PC-3 (cell line): ENCODE measurements around the gene HLA-F. TPM values are rescaled to one million over a fixed set of nuclear protein-coding genes. Genes with fewer than 3 reads are reported as not detected.

Source experiments
- ATAC-seq: fragments of 200-7000 bp; cut with Tn5 transposase; 2 replicates; pipeline ENCODE4 v1.9.1; 2020; ENCODE audit warnings: mild to moderate bottlenecking, moderate library complexity
- Bru-seq: library from RNA; stranded (reverse); fragments of 400-500 nt; gene quantifications from one replicate; lab custom pipeline; 2021; lab: Mats Ljungman, UMichigan
- BruChase-seq, 2 experiments: library from RNA; stranded (reverse); fragments of 400-500 nt; gene quantifications; one replicate each; lab custom pipeline; 2021; lab: Mats Ljungman, UMichigan
- BruUV-seq: library from RNA; stranded (reverse); fragments of 400-500 nt; replicated peaks from 2 replicates; lab custom pipeline; 2021; lab: Mats Ljungman, UMichigan
- CTCF ChIA-PET: fragments of 300-600 bp; sonication (Branson Sonifier 250); formaldehyde crosslinking; loops from one replicate; lab custom pipeline; 2022; ENCODE audit warnings: antibody characterized with exemption; lab: Charles Lee
- POLR2A ChIA-PET: fragments of 300-600 bp; sonication (Branson Sonifier 250); formaldehyde crosslinking; loops from one replicate; lab custom pipeline; 2022; ENCODE audit warnings: antibody characterized with exemption; ENCODE audit not compliant: unreplicated experiment; lab: Charles Lee
- DNase-seq: peaks from one replicate; pipeline ENCODE4 v3.0.0-alpha.2; 2015
- H2AFZ ChIP-seq: fragments of 300-600 bp; sonication (generic); 2 replicates; pipeline ENCODE4 v1.6.0; 2016; ENCODE audit warnings: antibody characterized with exemption, low read length
- H3F3A ChIP-seq: fragments of 300-600 bp; sonication (generic); one replicate; pipeline ENCODE4 v1.6.0; 2017; ENCODE audit warnings: antibody characterized with exemption, low read length, control low read depth, mild to moderate bottlenecking; ENCODE audit not compliant: unreplicated experiment
- H3K27ac ChIP-seq: fragments of 300-600 bp; sonication (generic); 2 replicates; pipeline ENCODE4 v1.5.1; 2016; ENCODE audit warnings: mild to moderate bottlenecking, low read length
- H3K27me3 ChIP-seq: fragments of 300-600 bp; sonication (generic); 2 replicates; pipeline ENCODE4 v1.6.1; 2016; ENCODE audit warnings: low read length, mixed read lengths
- H3K36me3 ChIP-seq: fragments of 300-600 bp; sonication (generic); 2 replicates; pipeline ENCODE4 v1.6.1; 2016; ENCODE audit warnings: low read depth, mixed run types, low read length, mixed read lengths
- H3K4me1 ChIP-seq: fragments of 300-600 bp; sonication (generic); 2 replicates; pipeline ENCODE4 v1.5.1; 2016; ENCODE audit warnings: low read length; ENCODE audit not compliant: insufficient read depth
- H3K4me2 ChIP-seq: fragments of 300-600 bp; sonication (generic); 2 replicates; pipeline ENCODE4 v1.6.0; 2016; ENCODE audit warnings: low read length
- H3K4me3 ChIP-seq: fragments of 300-600 bp; sonication (generic); 2 replicates; pipeline ENCODE4 v1.5.1; 2016; ENCODE audit warnings: mild to moderate bottlenecking, low read length, mixed read lengths
- H3K79me2 ChIP-seq: fragments of 300-600 bp; sonication (generic); 2 replicates; pipeline ENCODE4 v1.6.1; 2017; ENCODE audit warnings: low read length, mixed read lengths
- H3K9ac ChIP-seq: fragments of 300-600 bp; sonication (generic); 2 replicates; pipeline ENCODE4 v1.6.0; 2016; ENCODE audit warnings: mild to moderate bottlenecking, low read length
- H3K9me2 ChIP-seq: fragments of 300-600 bp; sonication (generic); replicated peaks from 2 replicates; pipeline ENCODE4 v1.6.1; 2016; ENCODE audit warnings: mixed run types, low read length, mixed read lengths
- H3K9me3 ChIP-seq: fragments of 300-600 bp; sonication (generic); 2 replicates; pipeline ENCODE4 v1.6.1; 2016; ENCODE audit warnings: low read length, mixed read lengths
- H4K20me1 ChIP-seq: fragments of 300-600 bp; sonication (generic); 2 replicates; pipeline ENCODE4 v1.6.1; 2016; ENCODE audit warnings: low read length, mixed read lengths
- EZH2 ChIP-seq: fragments of 300-600 bp; sonication (generic); IDR thresholded peaks from one replicate; pipeline ENCODE4 v1.6.1; 2017; ENCODE audit warnings: antibody characterized with exemption, mild to moderate bottlenecking, low read length; ENCODE audit not compliant: unreplicated experiment
- EZH2phosphoT487 ChIP-seq: fragments of 300-600 bp; sonication (generic); IDR thresholded peaks from 2 replicates; pipeline ENCODE4 v1.6.1; 2018; ENCODE audit warnings: mild to moderate bottlenecking, antibody characterized with exemption, low read length, borderline replicate concordance
- intact Hi-C: fragments of 100-400 bp; cut with micrococcal nuclease; formaldehyde crosslinking; loops from 2 replicates; pipeline ENCODE4 v1.9.0; 2023
- long read RNA-seq: library from polyadenylated mRNA; unstranded; transcript quantifications from one replicate; pipeline ENCODE4 v2.0.0, GENCODE V29; 2021; ENCODE audit not compliant: unreplicated experiment
- total RNA-seq: library from RNA; depleted of rRNA; stranded (reverse); fragments of >200 nt; gene quantifications from 2 replicates; pipeline ENCODE4 v1.2.3, GENCODE V29; 2014; rRNA removed
- TF ChIP-seq, protein P1 (sequence below): fragments of 300-600 bp; sonication (generic); conservative IDR thresholded peaks from 2 replicates; pipeline ENCODE4 v1.5.1; 2017; ENCODE audit warnings: antibody characterized with exemption, low read depth, mild to moderate bottlenecking, low read length

Gene HLA-F
- 9.8 and 16.1 TPM in 2 replicates for total RNA-seq
- Bru-seq, nascent RNA: percentile 45 among the genes with signal in this experiment
- BruChase-seq, experiment 1, labeled RNA remaining after a 6-hour chase: percentile 38 among the genes with signal in this experiment
- BruChase-seq, experiment 2, labeled RNA remaining after a 2-hour chase: percentile 44 among the genes with signal in this experiment
- long read RNA-seq, partial matches to known transcripts: 5 of 22 reads
- long read RNA-seq, other reads (novel, unspliced or antisense): 12 of 22 reads

DNA sequence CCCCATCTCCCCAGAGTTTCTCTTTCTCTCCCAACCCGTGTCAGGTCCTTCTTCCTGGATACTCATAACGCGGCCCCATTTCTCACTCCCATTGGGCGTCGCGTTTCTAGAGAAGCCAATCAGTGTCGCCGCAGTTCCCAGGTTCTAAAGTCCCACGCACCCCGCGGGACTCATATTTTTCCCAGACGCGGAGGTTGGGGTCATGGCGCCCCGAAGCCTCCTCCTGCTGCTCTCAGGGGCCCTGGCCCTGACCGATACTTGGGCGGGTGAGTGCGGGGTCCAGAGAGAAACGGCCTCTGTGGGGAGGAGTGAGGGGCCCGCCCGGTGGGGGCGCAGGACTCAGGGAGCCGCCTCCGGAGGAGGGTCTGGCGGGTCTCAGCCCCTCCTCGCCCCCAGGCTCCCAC is at the start of gene HLA-F:
TSS of gene HLA-F (plus strand) at position 173 of the 404 bp plus-strand sequence. CDS start at position 203, 30 bp downstream.
- H3K4me2 ChIP-seq: peak within 1 kb of the TSS; percentile 95
- intact Hi-C loops: no loop called here
- no peaks in the 10 kb centered on the region for H3K79me2 ChIP-seq
- no peak for TF ChIP-seq EZH2
- no peak for TF ChIP-seq EZH2phosphoT487
- TF ChIP-seq, protein P1, sequence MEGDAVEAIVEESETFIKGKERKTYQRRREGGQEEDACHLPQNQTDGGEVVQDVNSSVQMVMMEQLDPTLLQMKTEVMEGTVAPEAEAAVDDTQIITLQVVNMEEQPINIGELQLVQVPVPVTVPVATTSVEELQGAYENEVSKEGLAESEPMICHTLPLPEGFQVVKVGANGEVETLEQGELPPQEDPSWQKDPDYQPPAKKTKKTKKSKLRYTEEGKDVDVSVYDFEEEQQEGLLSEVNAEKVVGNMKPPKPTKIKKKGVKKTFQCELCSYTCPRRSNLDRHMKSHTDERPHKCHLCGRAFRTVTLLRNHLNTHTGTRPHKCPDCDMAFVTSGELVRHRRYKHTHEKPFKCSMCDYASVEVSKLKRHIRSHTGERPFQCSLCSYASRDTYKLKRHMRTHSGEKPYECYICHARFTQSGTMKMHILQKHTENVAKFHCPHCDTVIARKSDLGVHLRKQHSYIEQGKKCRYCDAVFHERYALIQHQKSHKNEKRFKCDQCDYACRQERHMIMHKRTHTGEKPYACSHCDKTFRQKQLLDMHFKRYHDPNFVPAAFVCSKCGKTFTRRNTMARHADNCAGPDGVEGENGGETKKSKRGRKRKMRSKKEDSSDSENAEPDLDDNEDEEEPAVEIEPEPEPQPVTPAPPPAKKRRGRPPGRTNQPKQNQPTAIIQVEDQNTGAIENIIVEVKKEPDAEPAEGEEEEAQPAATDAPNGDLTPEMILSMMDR: peak; percentile 20; the same call in 1 of the 2 replicates
- no peaks in the 10 kb centered on the region for H3K9me2 ChIP-seq
- no peaks in the 10 kb centered on the region for H3K9me3 ChIP-seq
- ATAC-seq: peak; percentile 99
- ChIA-PET POLR2A (no interaction called here), CTCF (no interaction called here)
- H3K4me3 ChIP-seq: peak within 1 kb of the TSS; percentile 81
- H3K27ac ChIP-seq: no peak within 1 kb of the TSS
- no peaks in the 10 kb centered on the region for H3F3A ChIP-seq
- H4K20me1 ChIP-seq: no peaks in the 10 kb centered on the region
- no peaks in the 10 kb centered on the region for H3K27me3 ChIP-seq
- peak; percentile 90 for DNase-seq
- no peaks in the 10 kb centered on the region for H3K4me1 ChIP-seq
- peak within 1 kb of the TSS; percentile 99 for H2AFZ ChIP-seq
- no TSS peak for BruUV-seq
- no peaks in the 10 kb centered on the region for H3K36me3 ChIP-seq
- peak within 1 kb of the TSS; percentile 37 for H3K9ac ChIP-seq

DNA sequence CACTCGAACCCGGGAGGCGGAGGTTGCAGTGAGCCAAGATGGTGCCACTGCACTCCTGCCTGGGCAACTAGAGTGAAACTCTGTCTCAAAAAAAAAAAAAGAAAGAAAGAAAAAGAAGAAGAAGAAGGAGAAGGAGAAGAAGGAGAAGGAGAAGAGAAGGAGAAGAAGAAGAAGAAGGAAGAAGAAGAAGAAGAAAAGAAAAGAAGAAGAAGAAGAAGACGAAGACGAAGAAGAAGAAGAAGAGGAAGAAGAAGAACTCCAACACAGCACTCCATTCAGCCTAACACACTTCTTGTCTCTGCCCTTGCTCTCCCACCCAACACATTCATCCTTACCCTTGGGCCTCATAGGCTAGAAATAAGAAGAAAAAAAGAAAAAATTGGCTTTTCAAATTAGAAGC is 49.2 kb upstream of the HLA-F start:
- TF ChIP-seq, protein P1: no peak
- DNase-seq (no peak), ATAC-seq (no peak)
- intact Hi-C loops: no loop called here
- Histone ChIP-seq H3F3A (no peaks in the 10 kb centered on the region), H4K20me1 (no peaks in the 10 kb centered on the region), H3K9me3 (no peaks in the 10 kb centered on the region), H3K27me3 (no peaks in the 10 kb centered on the region), H3K4me2 (no peak overlapping the region), H3K36me3 (no peaks in the 10 kb centered on the region), H3K9ac (no peak overlapping the region), H3K27ac (no peak overlapping the region), H3K4me3 (no peak overlapping the region), H3K9me2 (no peaks in the 10 kb centered on the region), H2AFZ (no peak overlapping the region), H3K4me1 (peaks cover 16% of the 10 kb centered on the region), H3K79me2 (no peaks in the 10 kb centered on the region)
- ChIA-PET POLR2A (no interaction called here), CTCF (no interaction called here)
- BruUV-seq: no TSS peak

DNA sequence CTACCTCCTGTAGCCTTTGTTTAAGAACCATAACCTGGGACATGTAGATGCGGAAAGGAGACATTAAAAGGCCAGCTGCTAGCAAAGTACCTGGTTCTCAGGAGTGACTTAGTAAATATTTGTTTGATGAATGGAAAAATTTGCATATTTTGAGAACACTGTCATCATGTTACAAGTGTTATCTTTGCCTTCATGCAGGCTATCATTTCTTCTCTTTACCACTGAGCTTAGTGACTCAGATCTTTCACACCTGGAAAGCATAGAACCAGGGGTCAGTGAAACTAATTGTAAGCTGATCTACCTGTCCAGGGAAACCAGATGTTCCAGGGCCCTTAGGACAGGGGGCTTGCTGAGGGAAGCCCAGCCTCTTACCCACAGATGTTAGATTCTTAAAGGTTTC is 47.7 kb upstream of the HLA-F start:
- Histone ChIP-seq H3K79me2 (no peaks in the 10 kb centered on the region), H3K9me3 (no peaks in the 10 kb centered on the region), H3K27me3 (no peaks in the 10 kb centered on the region), H3K27ac (no peak overlapping the region), H3K4me1 (peaks cover 16% of the 10 kb centered on the region), H3K36me3 (no peaks in the 10 kb centered on the region), H3K9ac (no peak overlapping the region), H3K4me2 (no peak overlapping the region), H3K9me2 (no peaks in the 10 kb centered on the region), H2AFZ (no peak overlapping the region), H4K20me1 (no peaks in the 10 kb centered on the region), H3F3A (no peaks in the 10 kb centered on the region), H3K4me3 (no peak overlapping the region)
- ATAC-seq (no peak), DNase-seq (no peak)
- ChIA-PET CTCF (no interaction called here), POLR2A (no interaction called here)
- BruUV-seq: no TSS peak
- intact Hi-C loops: no loop called here
- TF ChIP-seq EZH2phosphoT487: no peak
- TF ChIP-seq, protein P1: no peak
- TF ChIP-seq EZH2: no peak
